IPS DF 4.7 (cell line): ENCODE results near the gene FAM118B.

Experiments
- DNase-seq: peaks from one replicate; pipeline ENCODE4 v3.0.0-alpha.2; 2013; ENCODE audit warnings: low spot score; ENCODE audit errors: extremely low read depth

Gene FAM118B

GRCh38 chr11:126186708-126187529 is 24.7 kb upstream of the FAM118B start:
- no peak for DNase-seq

GRCh38 chr11:126188332-126189108 is 23.1 kb upstream of the FAM118B start:
- DNase-seq = no peak

GRCh38 chr11:126189109-126189929 is 22.3 kb upstream of the FAM118B start:
- DNase-seq = no peak

- DNase-seq = no peak
Observed at GRCh38 chr11:126190792-126191191, 20.8 kb upstream of the FAM118B start.

- DNase-seq = no peak
Observed at GRCh38 chr11:126191379-126192073, 20.1 kb upstream of the FAM118B start.

- no peak for DNase-seq
Observed at GRCh38 chr11:126192361-126192760, 19.2 kb upstream of the FAM118B start.

- DNase-seq = no peak
Observed at GRCh38 chr11:126193038-126193478, 18.5 kb upstream of the FAM118B start.

- DNase-seq = no peak
Observed at GRCh38 chr11:126194121-126194543, 17.4 kb upstream of the FAM118B start.

GRCh38 chr11:126195119-126195518 is 16.5 kb upstream of the FAM118B start:
- no peak for DNase-seq

GRCh38 chr11:126197277-126197939 is 14.2 kb upstream of the FAM118B start:
- DNase-seq = no peak

GRCh38 chr11:126198648-126199047 is 12.9 kb upstream of the FAM118B start:
- no peak for DNase-seq

- DNase-seq = no peak
Observed at GRCh38 chr11:126202646-126203359, 8.8 kb upstream of the FAM118B start.

- no peak for DNase-seq
Observed at GRCh38 chr11:126205359-126205758, 6.2 kb upstream of the FAM118B start.

- DNase-seq = no peak
Observed at GRCh38 chr11:126207896-126208295, 3.7 kb upstream of the FAM118B start.

- no peak for DNase-seq
Observed at GRCh38 chr11:126210871-126211235, 729 bp upstream of the FAM118B start.

- DNase-seq = no peak
Observed at GRCh38 chr11:126212089-126212660, 593 bp downstream of the FAM118B start.

- DNase-seq = no peak
Observed at GRCh38 chr11:126214441-126214840, 2.9 kb downstream of the FAM118B start.

GRCh38 chr11:126214841-126215240 is 3.3 kb downstream of the FAM118B start:
- DNase-seq = no peak

GRCh38 chr11:126216526-126217305 is 5.1 kb downstream of the FAM118B start:
- DNase-seq = no peak
